Inflammatory macrophage treated with lipopolysaccharide for 4 hours (primary cell): ENCODE results near the gene MYL5.
"Not testable (repeated sequence)": the region's sequence is repeated elsewhere in the genome, so short reads cannot be mapped to it uniquely, and the experiment has no call there.

Source experiments
- DNase-seq: peaks from one replicate; pipeline ENCODE4 v3.0.0-alpha.2; 2020

The MYL5 gene

DNA sequence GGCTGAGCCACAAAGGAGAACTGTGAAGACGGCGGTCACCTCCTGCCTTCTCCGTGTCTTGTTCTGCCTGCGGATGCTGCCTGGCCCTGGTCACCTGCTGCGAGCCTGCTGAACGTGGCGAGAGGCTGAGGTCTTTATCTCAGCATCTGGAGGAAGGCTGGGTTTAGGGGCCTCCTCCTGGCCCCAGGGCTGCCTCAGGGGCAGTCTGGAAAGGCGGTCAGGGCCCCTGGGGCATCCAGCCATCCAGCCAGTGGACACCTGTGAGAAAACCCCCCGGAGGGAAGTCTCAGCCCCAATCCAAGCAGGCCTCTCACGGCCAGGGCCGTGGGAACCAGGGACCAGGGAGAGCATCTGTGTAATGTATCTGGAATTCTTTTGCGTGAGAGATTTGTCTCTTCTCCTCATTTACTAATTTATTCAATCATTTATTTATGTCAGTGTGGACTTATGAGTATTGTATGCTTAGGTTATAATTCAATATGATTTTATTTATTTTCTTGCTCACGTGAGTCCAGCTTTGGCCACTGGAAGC is 37.6 kb upstream of the MYL5 start:
- DNase-seq = no peak

DNA sequence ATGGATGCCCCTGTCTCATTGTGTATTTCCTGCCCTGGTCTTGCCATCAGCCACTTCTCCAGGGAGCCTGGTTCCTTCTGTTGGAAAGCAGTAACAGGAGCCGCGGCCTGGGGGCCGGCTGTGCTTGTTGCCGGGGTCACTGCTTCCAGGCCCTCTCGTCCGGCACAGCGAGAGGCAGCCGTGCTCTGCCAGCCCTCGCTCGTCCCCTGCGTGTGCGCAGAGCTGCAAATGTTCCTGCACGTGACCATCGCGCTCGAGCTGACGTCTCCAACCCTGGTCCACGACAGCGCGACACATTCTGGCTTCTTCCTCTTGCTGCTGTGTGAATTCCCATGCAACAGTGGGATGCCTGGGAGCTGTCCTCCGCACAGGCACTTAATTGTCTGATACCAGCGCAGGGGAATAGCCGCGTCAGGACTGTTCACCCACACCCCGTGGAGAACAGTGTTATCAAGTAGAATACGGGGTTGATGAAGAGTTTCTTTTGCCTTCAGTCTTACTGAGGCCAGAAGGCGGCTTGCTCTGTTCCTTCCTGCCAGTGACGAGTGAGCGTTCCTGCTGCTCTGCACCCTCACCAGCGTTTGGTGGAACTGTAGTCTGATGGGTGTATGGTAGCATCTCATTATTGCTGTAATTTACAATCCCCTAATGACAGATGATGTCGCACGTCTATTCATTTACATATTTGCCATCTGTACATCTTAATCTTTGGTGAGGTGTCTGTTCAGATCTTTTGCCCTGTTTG is 36.6 kb upstream of the MYL5 start:
- DNase-seq = no peak

DNA sequence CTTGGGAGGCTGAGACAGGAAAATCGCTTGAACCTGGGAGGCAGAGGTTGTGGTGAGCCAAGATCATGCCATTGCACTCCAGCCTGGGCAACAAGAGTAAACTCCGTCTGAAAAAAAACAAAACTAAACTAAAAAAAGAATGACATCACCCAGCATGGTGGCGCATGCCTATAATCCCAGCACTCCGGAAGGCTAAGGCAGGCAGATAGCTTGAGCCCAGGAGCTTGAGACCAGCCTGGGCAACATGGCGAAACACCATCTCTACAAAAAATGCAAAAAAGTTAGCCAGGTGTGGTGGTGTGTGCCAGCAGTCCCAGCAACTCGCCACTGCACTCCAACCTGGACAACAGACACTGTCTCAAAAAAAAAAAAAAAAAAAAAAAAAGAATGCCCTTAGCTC is 32.0 kb upstream of the MYL5 start:
- DNase-seq = not testable (repeated sequence)

DNA sequence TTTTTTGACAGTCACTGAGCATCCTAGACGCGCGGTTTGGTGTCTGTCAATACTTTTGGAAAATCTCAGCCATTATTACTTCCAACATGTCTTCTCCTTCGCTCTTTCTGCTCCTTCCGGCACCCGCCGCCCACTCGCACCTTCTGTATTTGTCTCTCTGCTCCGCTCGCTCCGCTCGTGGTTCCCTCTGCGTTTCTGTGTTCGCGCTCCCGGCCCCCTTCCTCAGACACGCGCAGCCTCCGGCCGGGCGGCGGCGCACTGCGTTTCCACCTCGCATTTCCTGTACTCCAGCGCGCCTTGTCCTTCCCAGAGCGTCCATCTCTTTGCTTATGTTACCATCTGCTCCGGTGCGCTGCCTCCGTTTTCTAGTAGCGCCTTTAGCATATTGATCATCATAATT is 27.9 kb upstream of the MYL5 start:
- no peak for DNase-seq

DNA sequence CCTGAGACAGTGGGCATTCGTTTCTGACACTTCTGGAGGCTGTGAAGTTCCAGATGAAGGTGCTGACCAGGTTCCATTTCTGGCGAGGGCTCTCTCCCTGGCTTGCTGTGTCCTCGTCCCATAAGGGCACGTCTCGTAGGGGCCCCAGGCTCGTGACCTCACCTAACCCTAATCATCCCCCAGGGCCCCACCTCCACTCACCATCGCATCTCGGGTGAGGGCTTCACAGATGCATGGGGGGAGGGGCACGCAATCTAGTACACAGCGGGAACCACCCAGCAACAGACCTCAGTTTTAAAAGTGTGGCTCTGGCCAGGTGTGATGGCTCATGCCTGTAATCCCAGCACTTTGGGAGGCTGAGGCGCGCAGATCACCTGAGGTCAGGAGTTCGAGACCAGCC is 26.9 kb upstream of the MYL5 start:
- DNase-seq = no peak

DNA sequence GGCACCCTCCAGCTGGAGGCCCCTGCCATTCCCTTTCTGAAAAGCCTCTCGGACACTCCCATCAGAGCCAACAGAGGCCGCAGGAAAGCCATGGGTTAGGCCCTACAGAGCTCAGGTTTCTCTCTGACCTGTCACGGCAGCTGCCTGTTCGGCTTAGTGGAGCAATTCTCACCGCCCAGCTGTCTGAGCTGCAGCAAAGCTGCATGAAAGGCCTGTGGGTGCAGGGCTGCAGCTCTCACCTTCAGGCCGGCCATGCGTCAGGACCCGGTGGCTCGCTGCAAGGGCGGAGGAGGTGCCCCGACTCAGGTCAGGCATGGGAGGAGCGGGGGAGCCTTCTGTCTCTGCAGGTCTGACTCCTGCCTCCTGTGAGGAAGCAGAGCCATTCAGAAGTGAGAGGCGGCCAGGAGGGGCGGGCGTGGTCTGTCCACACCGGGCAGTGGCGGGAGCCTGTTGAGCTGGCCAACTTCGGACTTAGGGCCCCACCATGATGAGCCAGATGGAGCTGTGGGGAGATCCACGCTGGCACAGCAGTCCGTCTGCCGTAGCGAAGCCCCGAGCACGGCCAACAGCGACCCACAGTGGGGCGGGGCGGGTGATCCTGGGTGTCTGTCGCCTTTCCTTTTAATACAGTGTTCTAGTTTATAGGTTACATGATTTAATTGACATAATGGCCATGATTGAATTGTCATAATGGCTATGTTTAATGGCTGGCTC is 25.6 kb upstream of the MYL5 start:
- no peak for DNase-seq

DNA sequence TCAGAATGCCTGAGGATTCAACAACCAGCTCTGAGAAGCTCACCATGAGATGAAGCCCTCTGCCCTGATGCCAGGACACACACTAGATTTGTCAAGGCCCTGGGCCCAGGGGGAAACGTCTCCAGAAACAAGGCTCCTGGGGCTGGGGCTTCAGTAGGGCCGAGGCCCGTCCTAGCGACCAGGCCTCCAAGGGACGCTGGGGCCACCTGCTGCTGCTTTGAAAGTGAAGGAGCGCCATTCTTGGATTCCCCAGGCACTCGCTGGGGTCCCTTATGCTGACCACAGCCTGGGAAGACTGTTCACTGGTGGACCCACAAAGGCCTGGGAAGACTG is 25.1 kb upstream of the MYL5 start:
- no peak for DNase-seq

DNA sequence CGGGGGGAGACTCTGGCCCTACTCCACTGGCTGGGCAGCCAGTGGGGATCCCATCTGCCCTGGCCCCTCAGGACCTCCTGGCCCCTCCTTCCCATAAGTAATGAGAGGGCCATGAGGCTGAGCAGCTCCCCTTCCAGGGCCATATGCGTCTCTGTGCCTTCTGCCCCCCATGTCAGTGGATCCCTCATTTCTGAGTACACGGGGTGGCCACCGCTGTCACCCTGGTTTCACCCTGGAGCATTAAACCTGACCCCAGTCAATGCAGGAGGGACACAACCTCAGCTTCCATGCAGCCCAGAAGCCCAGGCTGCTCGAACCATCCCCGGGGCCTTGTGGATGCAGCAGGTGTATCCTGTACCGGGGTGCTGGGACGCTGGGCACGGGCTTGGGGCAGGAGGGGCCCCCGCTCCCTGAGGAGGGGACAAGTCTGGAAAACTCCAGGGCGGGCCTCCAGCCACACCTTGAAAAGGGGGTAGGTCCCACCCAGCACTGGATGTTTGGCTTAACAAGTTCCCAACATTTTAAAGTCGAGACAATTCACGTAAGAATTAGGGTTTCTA is 24.5 kb upstream of the MYL5 start:
- no peak for DNase-seq

DNA sequence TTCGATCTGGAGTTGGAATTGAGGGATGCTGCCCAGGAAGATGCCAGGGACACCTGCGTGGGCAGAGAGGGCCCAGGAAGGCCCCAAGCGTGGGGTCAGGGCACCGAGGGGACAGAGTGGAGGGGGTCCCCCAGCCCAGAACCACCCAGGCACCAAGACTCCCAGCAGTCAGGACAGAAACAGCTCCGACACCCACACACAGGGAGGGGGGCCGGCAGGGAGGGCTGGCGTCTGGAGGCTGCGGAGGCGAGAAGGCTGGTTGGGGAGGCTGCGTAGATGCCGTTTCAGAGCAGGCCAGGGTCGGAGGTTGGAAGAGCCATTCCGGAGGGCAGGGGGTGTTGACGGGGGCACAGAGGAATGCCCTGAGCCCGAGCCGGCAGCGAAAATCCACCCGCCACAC is 23.9 kb upstream of the MYL5 start:
- DNase-seq = no peak

DNA sequence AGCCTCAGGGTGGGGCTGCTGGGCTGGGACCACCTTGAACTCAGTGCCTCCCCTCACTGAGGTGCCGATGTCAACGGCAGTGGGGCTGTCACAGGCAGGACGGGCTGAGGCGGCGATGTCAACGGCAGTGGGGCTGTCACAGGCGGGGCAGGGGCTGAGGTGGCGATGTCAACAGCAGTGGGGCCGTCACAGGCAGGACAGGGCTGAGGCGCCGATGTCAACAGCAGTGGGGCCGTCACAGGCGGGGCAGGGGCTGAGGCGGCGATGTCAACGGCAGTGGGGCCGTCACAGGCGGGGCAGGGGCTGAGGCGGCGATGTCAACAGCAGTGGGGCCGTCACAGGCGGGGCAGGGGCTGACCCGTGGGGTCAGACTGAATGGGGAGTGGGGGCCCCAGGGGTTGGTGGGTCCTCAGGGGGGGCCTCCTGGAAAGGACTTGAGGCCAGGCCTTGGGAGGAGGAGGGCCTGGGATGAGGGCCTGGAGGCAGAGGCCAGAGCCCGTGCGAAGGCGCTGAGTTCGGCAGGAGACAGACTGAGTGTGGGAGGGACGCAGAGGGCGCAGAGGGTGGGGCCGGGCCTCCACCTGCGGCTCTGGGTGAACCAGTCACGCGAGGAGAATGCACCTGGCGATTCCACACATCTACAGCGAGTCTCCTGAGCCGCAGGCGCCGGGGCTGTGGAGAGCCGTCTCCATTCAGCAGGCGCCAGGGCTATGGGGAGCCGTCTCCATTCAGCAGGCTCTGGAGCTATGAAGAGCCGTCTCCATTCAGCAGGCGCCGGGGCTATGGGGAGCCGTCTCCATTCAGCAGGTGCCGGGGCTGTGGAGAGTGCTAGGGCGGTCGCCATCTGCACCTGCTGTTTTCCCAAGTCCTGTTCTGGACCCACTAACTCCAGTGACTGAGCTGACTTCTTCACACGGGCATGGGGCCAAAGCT is 23.1 kb upstream of the MYL5 start:
- no peak for DNase-seq

DNA sequence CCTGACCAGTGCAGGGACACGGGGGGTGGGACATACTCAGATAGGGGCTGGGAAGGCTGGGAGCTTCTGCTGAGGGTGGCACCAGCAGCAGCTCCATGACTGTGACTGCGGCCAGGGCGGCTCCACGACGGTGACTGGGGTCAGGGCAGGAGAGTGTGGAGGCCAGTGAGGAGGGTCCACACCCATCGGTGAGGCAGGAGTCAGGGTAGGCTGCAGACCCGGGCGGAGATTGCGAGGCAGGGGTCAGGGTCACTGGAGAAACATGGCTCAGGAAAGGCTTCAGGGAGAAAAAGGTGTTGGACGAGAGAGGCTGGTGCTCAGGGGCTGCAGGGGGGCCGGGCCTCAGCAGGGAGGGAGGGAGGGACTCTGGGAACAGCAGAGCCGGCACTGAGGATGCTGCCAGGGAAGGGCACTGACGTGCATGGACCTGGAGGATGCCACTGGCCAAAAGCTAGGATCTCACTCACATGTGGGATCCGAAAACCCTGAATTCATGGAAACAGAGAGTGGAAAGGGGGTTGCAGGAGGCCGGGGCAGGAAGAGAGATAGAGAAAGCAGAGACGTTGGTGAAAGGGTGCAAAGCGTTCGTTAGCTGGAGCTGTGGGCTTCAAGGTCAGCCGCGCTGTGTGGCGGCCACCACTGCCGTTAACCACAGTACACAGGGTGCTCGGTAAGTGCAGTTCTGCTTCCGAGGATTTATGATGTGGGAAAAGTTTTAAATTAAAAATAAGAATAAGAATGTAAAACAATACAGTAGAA is 22.3 kb upstream of the MYL5 start:
- no peak for DNase-seq

DNA sequence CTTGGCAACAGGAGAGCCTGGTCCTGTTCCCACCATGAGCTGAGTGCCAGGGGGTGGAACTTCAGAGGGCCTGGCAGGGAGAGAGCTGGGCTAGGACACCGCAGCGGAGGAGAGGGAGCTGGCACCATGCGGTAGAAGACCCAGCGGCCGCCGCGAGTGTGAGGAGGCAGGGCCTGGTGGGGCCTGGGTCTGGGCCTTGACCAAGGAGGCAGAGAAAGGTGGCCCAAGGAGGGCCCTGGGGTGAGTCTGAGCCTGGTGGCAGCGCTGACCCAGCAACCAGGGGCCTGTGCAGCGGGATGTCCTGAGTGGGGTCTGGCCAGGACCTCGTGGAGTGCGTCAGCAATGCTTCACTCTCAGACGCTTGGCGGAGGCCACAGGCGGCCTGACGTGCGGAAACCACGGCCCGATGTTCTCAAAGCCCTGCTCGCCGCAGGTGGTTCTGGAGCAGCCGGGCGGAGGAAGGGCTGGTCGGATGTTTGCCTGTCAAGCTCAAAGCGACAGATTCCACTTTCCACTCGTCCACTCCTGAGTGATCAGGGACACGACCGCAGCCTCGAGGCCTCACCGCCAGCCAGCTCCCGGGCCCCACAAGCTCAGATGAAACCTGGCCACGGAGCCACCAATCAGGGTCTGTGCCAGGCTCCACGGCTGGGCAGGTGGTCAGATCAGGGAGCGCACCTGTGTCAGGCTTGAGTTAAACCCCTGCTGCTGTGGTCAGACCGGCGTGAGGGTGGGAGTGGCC is 21.1 kb upstream of the MYL5 start:
- no peak for DNase-seq

DNA sequence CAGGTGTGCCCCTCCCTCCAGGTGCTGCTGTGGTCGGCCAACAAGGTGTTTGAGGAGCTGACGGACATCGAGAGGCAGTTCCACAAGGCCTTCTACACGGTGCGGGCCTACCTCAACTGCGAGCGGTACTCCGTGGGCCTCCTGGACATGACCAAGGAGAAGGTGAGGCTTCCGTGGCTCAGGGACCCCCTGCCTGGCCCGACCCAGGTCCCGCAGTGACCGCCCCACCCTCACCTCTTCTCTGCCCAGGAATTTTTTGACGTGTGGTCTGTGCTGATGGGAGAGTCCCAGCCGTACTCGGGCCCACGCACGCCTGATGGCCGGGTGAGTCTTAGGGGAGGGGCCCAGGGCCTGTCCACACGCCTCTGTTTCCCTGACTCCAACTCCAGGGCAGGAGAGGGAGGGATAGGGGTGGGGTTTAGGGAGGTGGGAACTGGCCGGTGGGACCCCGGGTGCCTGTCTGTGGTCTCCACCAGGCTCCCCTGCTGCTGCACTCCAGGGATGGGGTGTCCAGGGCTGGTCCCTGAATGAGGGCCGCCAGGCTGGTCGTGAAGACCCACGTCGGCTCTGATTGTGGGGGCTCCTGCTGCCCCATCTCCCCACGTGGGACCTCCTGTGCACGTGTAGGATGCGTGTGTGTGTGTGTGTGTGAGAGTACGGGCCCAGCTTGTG is 20.4 kb upstream of the MYL5 start:
- DNase-seq = no peak

GRCh38 chr4:654503-654845 is 19.9 kb upstream of the MYL5 start:
- no peak for DNase-seq

DNA sequence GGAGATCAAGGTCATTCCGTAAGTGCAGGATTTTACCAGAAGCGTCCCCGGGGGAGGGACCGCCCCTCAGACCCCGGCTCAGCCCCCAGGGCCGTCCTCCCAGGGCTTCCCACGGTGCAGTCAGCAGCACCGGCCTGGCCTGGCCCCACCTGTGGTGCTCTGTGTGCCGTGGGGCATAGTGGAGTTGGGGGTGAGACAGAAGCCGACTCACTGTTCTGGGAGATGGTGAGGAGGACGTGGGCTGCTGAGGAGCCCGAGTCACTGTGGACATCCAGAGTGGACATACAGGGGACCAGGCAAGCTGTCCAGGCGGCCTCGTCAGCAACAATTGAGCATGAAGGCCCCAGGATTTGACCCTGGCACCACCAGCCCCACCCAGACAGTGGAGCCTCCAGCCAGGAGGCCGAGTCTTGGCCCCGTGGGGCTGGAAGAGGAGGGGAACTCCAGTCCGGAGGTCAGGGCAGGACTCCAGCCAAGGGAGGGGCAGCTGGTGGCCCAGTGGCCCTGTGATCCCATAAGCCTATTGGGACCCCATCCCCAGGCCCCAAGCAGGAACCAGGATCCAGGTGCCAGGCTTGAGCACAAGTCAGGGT is 19.4 kb upstream of the MYL5 start:
- DNase-seq = no peak

- no peak for DNase-seq
These were observed 18.7 kb upstream of the MYL5 start for GRCh38 chr4:655464-656151.

GRCh38 chr4:656436-657337 is 17.7 kb upstream of the MYL5 start:
- DNase-seq = no peak

- no peak for DNase-seq
These were observed 17.0 kb upstream of the MYL5 start for GRCh38 chr4:657338-657833.
